Activated CD8-positive, alpha-beta memory T cell treated with anti-CD3 and anti-CD28 coated beads, Interleukin-2, amount 10 ng/mL, durations not matched to agents 7 days and 5 days (primary cell): ENCODE measurements around the gene RNF138. TPM values are rescaled to one million over a fixed set of nuclear protein-coding genes. Genes with fewer than 3 reads are reported as not detected.
A peak's percentile ranks its signal among the peaks of the same experiment; 100 is the strongest.
"Not testable (repeated sequence)": the region's sequence is repeated elsewhere in the genome, so short reads cannot be mapped to it uniquely, and the experiment has no call there.

Experiments used
- ATAC-seq: fragments of 150-1000 bp; cut with Tn5 transposase; one replicate; pipeline ENCODE4 v1.10.0; 2021; ENCODE audit warnings: moderate library complexity
- CTCF ChIA-PET: fragments of 350-600 bp; sonication (Branson Sonifier 250); formaldehyde crosslinking; loops from one replicate; lab custom pipeline; 2021; ENCODE audit warnings: antibody characterized with exemption; lab: Charles Lee
- DNase-seq: peaks from one replicate; pipeline ENCODE4 v3.0.0-alpha.2; 2020
- H3K27ac Mint-ChIP-seq: one replicate; pipeline ENCODE4 v1.8.0; 2021; ENCODE audit warnings: mild to moderate bottlenecking, mixed read lengths
- H3K27me3 Mint-ChIP-seq: one replicate; pipeline ENCODE4 v1.8.0; 2021; ENCODE audit warnings: mixed read lengths
- H3K36me3 Mint-ChIP-seq: one replicate; pipeline ENCODE4 v1.8.0; 2021; ENCODE audit warnings: mild to moderate bottlenecking, mixed read lengths
- H3K4me1 Mint-ChIP-seq: one replicate; pipeline ENCODE4 v1.8.0; 2021; ENCODE audit warnings: mixed read lengths
- H3K4me3 Mint-ChIP-seq: one replicate; pipeline ENCODE4 v1.8.0; 2021; ENCODE audit warnings: mild to moderate bottlenecking, moderate library complexity, mixed read lengths
- H3K9me3 Mint-ChIP-seq: one replicate; pipeline ENCODE4 v1.8.0; 2022; ENCODE audit warnings: low read depth, mixed read lengths
- total RNA-seq, 2 experiments: library from RNA; stranded (reverse); gene quantifications; one replicate each; pipeline ENCODE4 v1.2.3, GENCODE V29; 2021

RNF138 gene
- total RNA-seq, 2 experiments from 2014 or later = 62.1 to 72.9 TPM

DNA sequence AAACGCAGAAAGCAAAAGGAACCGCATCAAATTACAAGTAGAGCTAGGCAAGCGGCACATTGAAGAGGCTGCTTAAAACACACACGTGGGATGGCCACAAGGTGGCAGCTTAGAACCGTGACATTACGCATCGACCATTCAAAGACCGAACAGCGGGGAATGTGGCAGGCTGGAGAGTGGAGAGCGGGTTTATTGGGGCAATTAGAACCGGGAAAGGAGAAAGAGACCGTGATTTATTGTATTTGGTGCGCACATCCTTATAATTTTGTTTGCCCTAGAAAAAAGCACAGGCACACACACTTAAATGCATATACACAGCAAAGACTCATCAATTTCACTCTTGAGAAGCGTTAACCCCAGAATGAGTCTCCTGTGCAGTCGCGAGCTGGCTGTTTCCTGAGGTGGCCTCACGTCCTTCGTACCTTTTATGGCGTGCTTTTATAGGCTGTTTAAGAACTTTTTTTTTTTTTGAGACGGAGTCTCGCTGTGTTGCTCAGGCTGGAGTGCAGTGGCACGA lies 66.5 kb downstream of the RNF138 start:
- CTCF ChIA-PET = interaction anchor here (0.6 to 3.8 kb wide), 26 partner anchors 9 to 399 kb away, joined by 3 to 51 read pairs (median 3); partner anchors contain the start of gene GAREM1
- peak; percentile 81 for DNase-seq
- Mint-ChIP-seq H3K9me3 (peaks cover 4% of the 10 kb centered on the region), H3K36me3 (peaks cover 5% of the 10 kb centered on the region), H3K27me3 (peaks cover 24% of the 10 kb centered on the region), H3K4me3 (peak overlapping the region; percentile 46), H3K27ac (no peak overlapping the region), H3K4me1 (peaks cover 8% of the 10 kb centered on the region)
- ATAC-seq = peak; percentile 94

DNA sequence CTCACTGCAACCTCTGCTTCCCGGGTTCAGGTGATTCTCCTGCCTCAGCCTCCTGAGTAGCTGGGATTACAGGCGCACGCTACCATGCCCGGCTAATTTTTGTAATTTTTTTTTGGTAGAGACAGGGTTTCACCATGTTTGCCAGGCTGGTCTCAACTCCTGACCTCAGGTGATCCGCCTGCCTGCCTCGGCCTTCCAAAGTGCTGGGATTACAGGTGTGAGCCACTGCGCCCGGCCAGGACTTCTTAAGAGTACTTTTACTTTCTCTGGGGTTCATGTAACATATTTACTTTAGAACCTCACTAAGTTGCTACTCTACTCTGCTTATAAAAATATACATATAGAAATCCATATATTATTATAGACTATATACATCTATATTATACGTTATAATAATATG lies 67.0 kb downstream of the RNF138 start:
- H3K27ac Mint-ChIP-seq, ATAC-seq: not testable (repeated sequence)
- CTCF ChIA-PET = interaction anchor here (0.6 to 3.8 kb wide), 17 partner anchors 9 to 394 kb away, joined by 3 to 51 read pairs (median 4); partner anchors contain the start of gene GAREM1

DNA sequence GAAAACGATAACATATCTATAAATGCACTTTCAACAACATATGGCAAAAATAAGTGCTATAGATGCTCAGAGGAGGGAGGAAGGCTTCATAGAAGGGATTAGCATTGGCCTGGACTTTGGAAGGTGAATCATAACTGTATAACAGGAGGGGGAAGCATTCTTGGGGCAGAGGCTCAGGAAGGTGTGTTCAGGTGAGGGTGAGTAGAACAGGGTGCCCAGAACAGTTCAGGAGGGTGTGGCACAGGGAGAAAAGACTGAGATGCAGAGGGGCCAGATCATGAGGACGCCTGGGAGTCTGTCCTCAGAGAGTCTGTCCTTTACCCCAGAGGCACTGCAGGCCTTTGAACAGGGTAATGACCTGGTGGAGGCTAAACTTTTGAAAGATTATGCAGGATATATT lies 68.9 kb downstream of the RNF138 start:
- no peaks in the 10 kb centered on the region for H3K9me3 Mint-ChIP-seq
- H3K27ac Mint-ChIP-seq = no peak overlapping the region
- CTCF ChIA-PET = interaction anchor here (1.2 to 3.8 kb wide), 2 partner anchors 392 kb away, joined by 3 to 51 read pairs; no protein-coding TSS in a partner anchor

More for the DNA sequence above, 67.0 kb downstream of the RNF138 start:
- not testable (repeated sequence) for H3K4me1 Mint-ChIP-seq, H3K36me3 Mint-ChIP-seq, DNase-seq, H3K9me3 Mint-ChIP-seq
- peaks cover 23% of the 10 kb centered on the region for H3K27me3 Mint-ChIP-seq
- H3K4me3 Mint-ChIP-seq = peak overlapping the region; percentile 46

DNA sequence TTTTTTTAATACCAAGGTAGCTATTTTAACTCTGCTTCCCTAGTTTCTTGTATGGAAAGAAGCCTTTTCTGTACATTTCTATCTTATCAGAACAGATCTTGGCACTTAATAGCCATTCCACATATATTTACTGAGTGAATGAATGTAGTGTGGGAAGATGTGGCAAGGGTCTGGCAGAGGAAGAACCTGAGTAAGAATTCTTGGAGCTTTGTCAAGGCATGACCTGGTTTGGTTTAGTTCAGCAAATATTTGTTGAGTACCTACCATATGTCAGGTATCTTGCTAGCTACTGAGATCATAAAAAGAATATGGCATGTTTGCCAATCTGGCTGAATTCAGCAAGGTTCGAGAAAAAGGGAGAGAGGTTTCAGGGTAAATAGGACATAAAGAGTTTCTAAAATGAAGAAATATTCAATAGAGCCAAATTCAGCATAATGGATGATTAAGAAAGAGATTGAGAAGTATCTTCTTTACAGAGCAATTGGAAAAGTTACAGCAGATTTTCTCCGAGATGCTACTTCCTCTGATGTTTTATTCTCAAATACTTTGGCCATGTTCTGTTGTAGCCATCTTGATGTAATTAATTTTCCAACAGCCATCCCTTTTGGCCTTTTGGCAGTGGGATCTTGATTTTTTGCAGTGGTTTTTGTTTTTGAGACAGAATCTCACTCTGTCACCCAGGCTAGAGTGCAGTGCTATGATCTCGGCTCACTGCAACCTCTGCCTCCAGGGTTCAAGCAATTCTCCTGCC lies 76.5 kb downstream of the RNF138 start:
- DNase-seq = no peak
- ATAC-seq = no peak
- Mint-ChIP-seq H3K36me3 (no peaks in the 10 kb centered on the region), H3K27ac (no peak overlapping the region), H3K4me3 (no peak overlapping the region), H3K9me3 (no peaks in the 10 kb centered on the region), H3K4me1 (no peaks in the 10 kb centered on the region), H3K27me3 (peaks cover 6% of the 10 kb centered on the region)
- CTCF ChIA-PET = interaction anchor here (1.2 to 2.1 kb wide), 2 partner anchors 10 kb away, joined by 3 to 7 read pairs; no protein-coding TSS in a partner anchor

More for the DNA sequence above, 68.9 kb downstream of the RNF138 start:
- Mint-ChIP-seq H3K4me3 (no peak overlapping the region), H3K36me3 (no peaks in the 10 kb centered on the region), H3K4me1 (peaks cover 6% of the 10 kb centered on the region), H3K27me3 (peaks cover 15% of the 10 kb centered on the region)
- DNase-seq = no peak
- ATAC-seq = no peak

DNA sequence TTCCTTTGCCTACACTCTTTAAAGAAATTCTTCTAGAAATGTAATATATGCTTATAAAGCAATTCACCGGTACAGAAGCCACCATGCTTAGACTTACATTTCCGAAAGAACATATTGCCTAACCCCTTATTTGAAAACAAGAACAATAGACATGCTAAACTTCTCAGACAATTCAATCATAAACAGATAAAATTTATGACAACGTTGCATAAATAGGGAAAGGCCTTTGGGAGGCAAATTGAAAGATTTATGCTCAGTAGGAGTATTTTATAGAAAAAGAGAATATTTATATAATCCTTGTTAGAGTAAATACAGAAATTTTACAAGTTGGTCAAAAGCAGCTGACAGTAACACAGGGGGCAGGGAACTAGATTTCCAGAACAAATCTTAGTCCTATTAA lies 82.0 kb downstream of the RNF138 start:
- Mint-ChIP-seq H3K9me3 (no peaks in the 10 kb centered on the region), H3K4me1 (no peaks in the 10 kb centered on the region), H3K4me3 (no peak overlapping the region), H3K27me3 (peaks cover 4% of the 10 kb centered on the region), H3K36me3 (no peaks in the 10 kb centered on the region), H3K27ac (no peak overlapping the region)
- CTCF ChIA-PET = no interaction called here
- no peak for DNase-seq
- no peak for ATAC-seq

DNA sequence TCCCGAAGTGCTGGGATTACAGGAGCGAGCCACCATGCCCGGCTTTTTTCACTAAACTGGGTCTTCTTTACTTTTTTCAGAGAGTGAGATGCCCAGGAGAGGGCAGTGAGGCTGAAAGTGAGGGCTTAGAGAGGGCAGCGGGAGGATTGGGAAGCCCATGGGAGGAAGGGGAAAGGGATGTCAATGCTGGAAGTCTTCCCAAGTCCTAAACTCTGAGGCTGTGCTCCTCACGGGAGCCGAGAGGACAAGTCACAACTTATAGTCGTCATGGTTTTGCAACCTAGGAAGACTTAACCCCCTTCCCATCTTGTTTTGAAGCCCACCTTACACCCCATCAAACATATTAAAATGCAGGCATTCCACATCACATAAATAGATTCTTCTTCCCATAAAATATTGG lies 83.0 kb downstream of the RNF138 start:
- no peaks in the 10 kb centered on the region for H3K4me1 Mint-ChIP-seq
- H3K4me3 Mint-ChIP-seq = no peak overlapping the region
- H3K27ac Mint-ChIP-seq = no peak overlapping the region
- CTCF ChIA-PET = no interaction called here
- no peak for DNase-seq
- no peaks in the 10 kb centered on the region for H3K36me3 Mint-ChIP-seq
- no peaks in the 10 kb centered on the region for H3K9me3 Mint-ChIP-seq
- peaks cover 4% of the 10 kb centered on the region for H3K27me3 Mint-ChIP-seq
- no peak for ATAC-seq

DNA sequence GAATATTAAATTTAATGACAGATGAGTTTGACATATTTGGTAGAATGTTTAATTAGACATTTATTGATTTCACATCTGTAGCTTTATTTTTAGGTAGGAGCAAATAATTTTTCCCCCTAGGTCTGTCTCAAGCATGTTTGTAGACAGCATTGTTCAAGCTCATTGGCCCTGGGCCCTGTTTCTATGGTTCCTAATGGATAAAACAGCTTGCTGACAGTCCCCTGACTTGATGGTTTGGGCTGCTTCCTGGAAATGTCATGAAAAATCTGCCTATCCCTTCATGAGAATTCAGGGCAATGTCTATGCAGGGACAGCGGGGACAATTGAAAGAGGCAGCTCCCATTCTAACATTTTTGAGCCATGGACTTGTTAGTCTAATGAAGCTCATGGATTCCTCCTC lies 83.6 kb downstream of the RNF138 start:
- no peaks in the 10 kb centered on the region for H3K4me1 Mint-ChIP-seq
- no peak for ATAC-seq

DNA sequence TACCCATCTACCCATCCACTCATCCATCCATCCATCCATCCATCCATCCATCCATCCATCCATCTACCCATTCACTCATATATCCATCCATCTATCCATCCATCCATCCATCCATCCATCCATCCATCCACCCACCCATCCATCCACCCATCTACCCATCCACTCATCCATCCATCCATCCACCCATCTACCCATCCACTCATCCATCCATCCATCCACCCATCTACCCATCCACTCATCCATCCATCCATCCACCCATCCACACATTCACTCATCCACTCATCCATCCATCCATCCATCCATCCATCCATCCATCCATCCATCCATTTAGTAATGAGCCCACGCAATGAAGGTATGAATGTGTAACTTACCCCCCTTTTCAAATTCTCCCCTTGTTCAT lies 85.1 kb downstream of the RNF138 start:
- H3K36me3 Mint-ChIP-seq, H3K4me3 Mint-ChIP-seq, DNase-seq, H3K4me1 Mint-ChIP-seq, H3K9me3 Mint-ChIP-seq, ATAC-seq, H3K27me3 Mint-ChIP-seq, H3K27ac Mint-ChIP-seq: not testable (repeated sequence)
- CTCF ChIA-PET = interaction anchor here (1.1 to 1.4 kb wide), 2 partner anchors 10 to 19 kb away, joined by 3 to 5 read pairs; no protein-coding TSS in a partner anchor

More for the DNA sequence above, 83.6 kb downstream of the RNF138 start:
- H3K36me3 Mint-ChIP-seq = no peaks in the 10 kb centered on the region
- CTCF ChIA-PET = no interaction called here
- H3K27me3 Mint-ChIP-seq = peaks cover 4% of the 10 kb centered on the region
- H3K9me3 Mint-ChIP-seq = no peaks in the 10 kb centered on the region
- no peak for DNase-seq
- H3K27ac Mint-ChIP-seq = no peak overlapping the region
- no peak overlapping the region for H3K4me3 Mint-ChIP-seq

DNA sequence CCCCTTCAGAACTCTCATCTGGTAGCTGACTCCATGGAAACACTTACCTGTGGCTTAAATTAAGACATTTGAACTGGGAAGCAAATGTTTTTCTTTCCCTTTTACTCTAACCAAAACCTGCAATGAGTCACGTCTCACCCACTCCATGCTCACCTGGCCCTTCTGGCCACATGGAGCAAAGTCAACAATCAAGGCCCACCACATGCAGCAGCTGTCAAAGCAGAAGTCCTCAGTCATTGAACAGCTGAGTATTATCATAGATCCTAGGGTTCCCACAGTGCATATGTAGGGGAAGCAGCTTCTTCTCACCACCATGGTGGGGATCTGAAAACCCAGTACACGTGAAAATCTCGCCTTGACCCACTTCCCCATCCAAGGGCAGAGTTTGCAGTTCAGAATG lies 85.9 kb downstream of the RNF138 start:
- H3K4me1 Mint-ChIP-seq = no peaks in the 10 kb centered on the region
- DNase-seq = no peak
- no peaks in the 10 kb centered on the region for H3K27me3 Mint-ChIP-seq
- ATAC-seq = no peak
- CTCF ChIA-PET = interaction anchor here (1.4 kb wide), 1 partner anchor 19 kb away, joined by 5 read pairs; no protein-coding TSS in a partner anchor
- no peak overlapping the region for H3K27ac Mint-ChIP-seq
- H3K9me3 Mint-ChIP-seq = no peaks in the 10 kb centered on the region
- H3K4me3 Mint-ChIP-seq = no peak overlapping the region
- H3K36me3 Mint-ChIP-seq = no peaks in the 10 kb centered on the region

Other genes starting within 250 kb of the RNF138 start
- gene TRAPPC8, start 148.7 kb upstream of the RNF138 start, total RNA-seq = 10 to 100 TPM; 33.0 to 41.9 TPM
- 10 to 100 TPM; 26.1 to 31.9 TPM for gene RNF125, start 73.0 kb upstream of the RNF138 start, total RNA-seq
- gene MEP1B, start 98.2 kb downstream of the RNF138 start, total RNA-seq = under 1 TPM in 1 of 2 experiments, not detected in 1; 0.20 TPM